GM18498 (cell line): ENCODE measurements around the gene F7.

Experiments
- ATAC-seq: cut with Tn5 transposase; IDR thresholded peaks from one replicate; pipeline ENCODE4 v1.9.1; 2021; ENCODE audit warnings: mild to moderate bottlenecking, moderate library complexity; ENCODE audit not compliant: unreplicated experiment

The F7 gene

GRCh38 chr13:113086031-113086750 lies 19.4 kb upstream of the F7 start:
- no peak for ATAC-seq

GRCh38 chr13:113086991-113087922 lies 18.3 kb upstream of the F7 start:
- no peak for ATAC-seq

- no peak for ATAC-seq
Measured at GRCh38 chr13:113087923-113088690, 17.5 kb upstream of the F7 start.

- ATAC-seq: no peak
Measured at GRCh38 chr13:113088691-113089020, 16.9 kb upstream of the F7 start.

GRCh38 chr13:113089693-113090414 lies 15.7 kb upstream of the F7 start:
- no peak for ATAC-seq

- no peak for ATAC-seq
Measured at GRCh38 chr13:113090415-113090770, 15.2 kb upstream of the F7 start.

GRCh38 chr13:113090806-113091205 lies 14.8 kb upstream of the F7 start:
- no peak for ATAC-seq

- no peak for ATAC-seq
Measured at GRCh38 chr13:113091211-113091771, 14.3 kb upstream of the F7 start.

- no peak for ATAC-seq
Measured at GRCh38 chr13:113091891-113092775, 13.5 kb upstream of the F7 start.

- no peak for ATAC-seq
Measured at GRCh38 chr13:113092776-113093579, 12.6 kb upstream of the F7 start.

GRCh38 chr13:113093580-113094409 lies 11.8 kb upstream of the F7 start:
- ATAC-seq: no peak

- ATAC-seq: no peak
Measured at GRCh38 chr13:113094410-113094800, 11.2 kb upstream of the F7 start.

- ATAC-seq: no peak
Measured at GRCh38 chr13:113095146-113096051, 10.2 kb upstream of the F7 start.

- no peak for ATAC-seq
Measured at GRCh38 chr13:113096052-113096744, 9.4 kb upstream of the F7 start.

GRCh38 chr13:113096745-113097305 lies 8.8 kb upstream of the F7 start:
- no peak for ATAC-seq

- no peak for ATAC-seq
Measured at GRCh38 chr13:113097651-113098050, 7.9 kb upstream of the F7 start.
